Uterus (tissue), 2 donors: ENCODE data around the gene TBC1D32.

Experiments used
- POLR2A ChIP-seq, 2 donors: fragments of 450-650 bp; IDR thresholded peaks; one replicate each; pipeline ENCODE4 v1.6.1; 2016; ENCODE audit warnings: antibody characterized with exemption in 2 of 2, mild to moderate bottlenecking in 1 of 2, moderate library complexity in 1 of 2
- TF ChIP-seq, protein P1 (sequence below), 4 experiments: fragments of 200-600 bp in 2 of 4; fragments of 450-650 bp in 2 of 4; sonication (generic) in 2 of 4; IDR thresholded peaks; one replicate each; pipeline ENCODE4 v1.5.1; 2016 to 2019; ENCODE audit warnings: antibody characterized with exemption in 4 of 4, mild to moderate bottlenecking in 2 of 4, moderate library complexity in 1 of 4

- TF ChIP-seq POLR2A (IDR thresholded peaks at IDR 0.05), result no peak
- TF ChIP-seq, protein P1, sequence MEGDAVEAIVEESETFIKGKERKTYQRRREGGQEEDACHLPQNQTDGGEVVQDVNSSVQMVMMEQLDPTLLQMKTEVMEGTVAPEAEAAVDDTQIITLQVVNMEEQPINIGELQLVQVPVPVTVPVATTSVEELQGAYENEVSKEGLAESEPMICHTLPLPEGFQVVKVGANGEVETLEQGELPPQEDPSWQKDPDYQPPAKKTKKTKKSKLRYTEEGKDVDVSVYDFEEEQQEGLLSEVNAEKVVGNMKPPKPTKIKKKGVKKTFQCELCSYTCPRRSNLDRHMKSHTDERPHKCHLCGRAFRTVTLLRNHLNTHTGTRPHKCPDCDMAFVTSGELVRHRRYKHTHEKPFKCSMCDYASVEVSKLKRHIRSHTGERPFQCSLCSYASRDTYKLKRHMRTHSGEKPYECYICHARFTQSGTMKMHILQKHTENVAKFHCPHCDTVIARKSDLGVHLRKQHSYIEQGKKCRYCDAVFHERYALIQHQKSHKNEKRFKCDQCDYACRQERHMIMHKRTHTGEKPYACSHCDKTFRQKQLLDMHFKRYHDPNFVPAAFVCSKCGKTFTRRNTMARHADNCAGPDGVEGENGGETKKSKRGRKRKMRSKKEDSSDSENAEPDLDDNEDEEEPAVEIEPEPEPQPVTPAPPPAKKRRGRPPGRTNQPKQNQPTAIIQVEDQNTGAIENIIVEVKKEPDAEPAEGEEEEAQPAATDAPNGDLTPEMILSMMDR (IDR thresholded peaks at IDR 0.05), result no peak
These were observed 4.1 kb upstream of the TBC1D32 start for GRCh38 chr6:121338366-121338765.
